RWPE2 (cell line): ENCODE results near the gene RHOT2.

ENCODE experiments used
- ATAC-seq: fragments of 200-7000 bp; cut with Tn5 transposase; 3 replicates; pipeline ENCODE4 v1.9.1; 2021; ENCODE audit warnings: low read depth
- DNase-seq: peaks from one replicate; pipeline ENCODE4 v3.0.0-alpha.2; 2020; ENCODE audit warnings: low spot score
- H3K27ac ChIP-seq: fragments of 450-650 bp; 2 replicates; pipeline ENCODE4 v1.5.1; 2017; ENCODE audit warnings: mild to moderate bottlenecking; ENCODE audit not compliant: poor library complexity, severe bottlenecking
- H3K27me3 ChIP-seq: fragments of 250-450 bp; sonication (Bioruptor Pico); 2 replicates; pipeline ENCODE4 v1.5.1; 2021; ENCODE audit warnings: mild to moderate bottlenecking, moderate library complexity; ENCODE audit not compliant: insufficient read depth, poor library complexity, severe bottlenecking
- H3K36me3 ChIP-seq: fragments of 250-450 bp; sonication (Bioruptor Pico); 2 replicates; pipeline ENCODE4 v1.5.1; 2020; ENCODE audit warnings: low read depth, mild to moderate bottlenecking, moderate library complexity
- H3K4me1 ChIP-seq: fragments of 250-450 bp; sonication (Bioruptor Pico); 2 replicates; pipeline ENCODE4 v1.5.1; 2021; ENCODE audit warnings: mild to moderate bottlenecking, moderate library complexity; ENCODE audit not compliant: insufficient read depth, poor library complexity, severe bottlenecking
- H3K4me3 ChIP-seq: fragments of 250-450 bp; sonication (Bioruptor Pico); 2 replicates; pipeline ENCODE4 v1.5.1; 2021; ENCODE audit warnings: mild to moderate bottlenecking, moderate library complexity; ENCODE audit not compliant: severe bottlenecking
- H3K9me3 ChIP-seq: fragments of 250-450 bp; sonication (Bioruptor Pico); 2 replicates; pipeline ENCODE4 v1.5.1; 2021; ENCODE audit warnings: mild to moderate bottlenecking, moderate library complexity; ENCODE audit not compliant: severe bottlenecking
- TF ChIP-seq, protein P1 (sequence below): fragments of 450-650 bp; IDR thresholded peaks from one replicate; pipeline ENCODE4 v1.5.1; 2017; ENCODE audit warnings: mild to moderate bottlenecking, moderate library complexity; ENCODE audit not compliant: poor library complexity, severe bottlenecking

RHOT2 gene

DNA sequence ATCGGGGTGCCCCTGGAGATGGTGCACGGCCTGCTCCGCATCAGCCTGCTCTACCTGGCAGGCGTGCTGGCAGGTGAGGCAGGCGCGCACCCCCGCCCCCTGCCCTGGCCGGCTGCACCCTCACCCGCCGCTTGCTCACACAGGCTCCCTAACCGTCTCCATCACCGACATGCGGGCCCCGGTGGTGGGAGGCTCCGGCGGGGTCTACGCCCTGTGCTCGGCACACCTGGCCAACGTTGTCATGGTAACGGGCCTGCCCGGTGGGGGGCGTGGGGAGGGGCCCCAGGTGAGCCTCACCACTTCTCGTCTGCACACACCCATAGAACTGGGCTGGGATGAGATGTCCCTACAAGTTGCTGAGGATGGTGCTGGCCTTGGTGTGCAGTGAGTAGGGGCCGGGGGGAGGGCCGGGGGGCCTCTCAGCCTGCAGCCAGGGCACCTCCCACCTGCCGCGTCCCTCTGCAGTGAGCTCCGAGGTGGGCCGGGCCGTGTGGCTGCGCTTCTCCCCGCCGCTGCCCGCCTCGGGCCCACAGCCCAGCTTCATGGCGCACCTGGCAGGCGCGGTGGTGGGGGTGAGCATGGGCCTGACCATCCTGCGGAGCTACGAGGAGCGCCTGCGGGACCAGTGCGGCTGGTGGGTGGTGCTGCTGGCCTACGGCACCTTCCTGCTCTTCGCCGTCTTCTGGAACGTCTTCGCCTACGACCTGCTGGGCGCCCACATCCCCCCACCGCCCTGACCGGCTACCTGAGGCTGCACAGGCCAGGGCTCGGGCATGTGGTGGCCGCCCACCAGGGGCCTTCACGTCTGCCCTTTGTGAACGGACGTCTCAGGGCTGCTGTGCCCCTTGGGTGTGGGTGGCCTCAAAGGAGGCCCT lies 9.6 kb downstream of the RHOT2 start:
- TF ChIP-seq, protein P1, sequence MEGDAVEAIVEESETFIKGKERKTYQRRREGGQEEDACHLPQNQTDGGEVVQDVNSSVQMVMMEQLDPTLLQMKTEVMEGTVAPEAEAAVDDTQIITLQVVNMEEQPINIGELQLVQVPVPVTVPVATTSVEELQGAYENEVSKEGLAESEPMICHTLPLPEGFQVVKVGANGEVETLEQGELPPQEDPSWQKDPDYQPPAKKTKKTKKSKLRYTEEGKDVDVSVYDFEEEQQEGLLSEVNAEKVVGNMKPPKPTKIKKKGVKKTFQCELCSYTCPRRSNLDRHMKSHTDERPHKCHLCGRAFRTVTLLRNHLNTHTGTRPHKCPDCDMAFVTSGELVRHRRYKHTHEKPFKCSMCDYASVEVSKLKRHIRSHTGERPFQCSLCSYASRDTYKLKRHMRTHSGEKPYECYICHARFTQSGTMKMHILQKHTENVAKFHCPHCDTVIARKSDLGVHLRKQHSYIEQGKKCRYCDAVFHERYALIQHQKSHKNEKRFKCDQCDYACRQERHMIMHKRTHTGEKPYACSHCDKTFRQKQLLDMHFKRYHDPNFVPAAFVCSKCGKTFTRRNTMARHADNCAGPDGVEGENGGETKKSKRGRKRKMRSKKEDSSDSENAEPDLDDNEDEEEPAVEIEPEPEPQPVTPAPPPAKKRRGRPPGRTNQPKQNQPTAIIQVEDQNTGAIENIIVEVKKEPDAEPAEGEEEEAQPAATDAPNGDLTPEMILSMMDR: no peak
- Histone ChIP-seq H3K4me3 (peak overlapping the region; percentile 26), H3K27me3 (no peaks in the 10 kb centered on the region), H3K36me3 (peaks cover 31% of the 10 kb centered on the region), H3K27ac (peak overlapping the region; percentile 72), H3K9me3 (no peaks in the 10 kb centered on the region), H3K4me1 (peaks cover 21% of the 10 kb centered on the region)
- no peak for DNase-seq
- ATAC-seq: peak; percentile 26

DNA sequence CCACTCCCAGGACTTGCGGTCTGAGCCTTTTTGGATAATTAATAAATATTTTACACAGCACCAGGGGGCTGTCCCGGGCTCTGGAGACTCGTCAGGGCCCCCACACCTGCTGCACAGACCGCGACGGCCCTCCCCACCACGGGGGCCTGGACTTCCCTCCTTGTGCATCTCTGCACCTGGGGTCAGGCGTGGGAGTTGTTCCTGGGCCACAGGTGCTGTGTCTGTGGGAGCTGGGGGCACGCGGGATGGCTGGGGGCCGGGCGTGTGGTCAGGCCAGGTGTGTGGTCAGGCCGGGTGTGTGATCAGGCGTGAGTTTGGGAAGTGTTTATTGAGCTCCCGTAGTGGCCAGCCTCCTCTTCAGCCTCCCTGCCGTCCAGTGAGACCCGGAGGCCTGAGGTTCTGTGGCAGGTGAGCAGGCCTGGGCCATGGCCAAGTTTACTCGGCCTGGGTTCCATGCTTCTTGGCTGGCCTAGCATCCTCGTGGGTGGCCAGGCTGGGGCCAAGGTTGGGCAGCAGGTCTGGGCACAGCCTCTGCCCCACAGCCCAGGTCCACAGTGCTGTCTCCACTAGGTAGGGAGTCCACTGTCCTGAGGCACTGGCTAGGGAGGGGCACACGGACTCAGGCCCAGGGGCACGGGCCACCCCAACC lies 10.4 kb downstream of the RHOT2 start:
- Histone ChIP-seq H3K9me3 (no peaks in the 10 kb centered on the region), H3K36me3 (peaks cover 33% of the 10 kb centered on the region), H3K4me3 (no peak overlapping the region), H3K27ac (peak overlapping the region; percentile 72), H3K27me3 (no peaks in the 10 kb centered on the region), H3K4me1 (peaks cover 21% of the 10 kb centered on the region)
- TF ChIP-seq, protein P1: no peak
- no peak for DNase-seq
- ATAC-seq: no peak

DNA sequence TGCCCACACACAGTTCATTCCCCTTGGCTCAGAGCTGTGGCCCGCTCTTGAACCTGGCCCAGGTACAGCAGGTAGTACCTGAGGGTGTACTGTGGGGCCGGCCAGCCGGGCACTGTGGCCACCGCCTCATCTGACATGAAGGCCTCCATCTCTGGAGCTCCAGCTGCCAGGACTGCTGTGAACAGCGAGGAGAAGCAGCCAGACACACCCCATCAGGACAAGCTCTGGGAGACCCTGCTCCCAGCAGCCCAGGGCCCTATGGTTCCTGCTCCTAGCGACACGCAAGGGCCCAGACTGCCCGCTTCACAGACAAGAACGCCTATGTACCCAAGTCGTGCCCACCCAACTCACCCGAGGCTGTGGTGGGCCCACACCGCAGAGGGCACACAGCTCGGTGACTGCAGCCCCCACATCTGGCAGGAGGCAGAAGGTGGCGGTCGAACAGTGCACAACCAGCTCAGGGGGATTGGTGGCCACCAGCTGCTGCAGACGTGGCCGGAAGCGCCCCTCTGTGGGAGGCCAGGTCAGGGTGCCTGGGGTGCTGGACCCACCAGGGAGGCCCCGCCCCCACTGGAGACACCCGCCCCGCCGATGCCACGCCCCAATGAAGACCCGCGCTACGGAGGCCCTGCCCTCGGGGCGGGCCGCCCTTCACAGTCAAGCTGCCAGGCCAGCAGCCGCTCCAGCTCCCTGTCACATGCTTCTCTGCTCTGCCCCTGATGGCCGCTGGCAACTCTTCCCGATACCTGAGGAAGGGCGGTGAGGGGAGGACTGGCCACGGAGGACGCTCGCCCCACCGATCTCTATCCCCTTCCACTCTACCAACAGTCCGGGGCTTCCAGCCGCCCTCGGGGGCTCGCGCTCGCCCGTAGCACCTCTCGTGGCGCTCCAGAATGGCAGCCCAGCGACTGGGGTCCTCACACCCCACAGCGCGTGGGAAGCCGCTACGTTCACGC lies 11.2 kb downstream of the RHOT2 start:
- H3K4me1 ChIP-seq: peaks cover 21% of the 10 kb centered on the region
- H3K27ac ChIP-seq: peak overlapping the region; percentile 72
- peaks cover 29% of the 10 kb centered on the region for H3K36me3 ChIP-seq
- DNase-seq (no peak), ATAC-seq (no peak)
- H3K4me3 ChIP-seq: peak overlapping the region; percentile 34
- no peaks in the 10 kb centered on the region for H3K27me3 ChIP-seq
- H3K9me3 ChIP-seq: no peaks in the 10 kb centered on the region
- TF ChIP-seq, protein P1: no peak

DNA sequence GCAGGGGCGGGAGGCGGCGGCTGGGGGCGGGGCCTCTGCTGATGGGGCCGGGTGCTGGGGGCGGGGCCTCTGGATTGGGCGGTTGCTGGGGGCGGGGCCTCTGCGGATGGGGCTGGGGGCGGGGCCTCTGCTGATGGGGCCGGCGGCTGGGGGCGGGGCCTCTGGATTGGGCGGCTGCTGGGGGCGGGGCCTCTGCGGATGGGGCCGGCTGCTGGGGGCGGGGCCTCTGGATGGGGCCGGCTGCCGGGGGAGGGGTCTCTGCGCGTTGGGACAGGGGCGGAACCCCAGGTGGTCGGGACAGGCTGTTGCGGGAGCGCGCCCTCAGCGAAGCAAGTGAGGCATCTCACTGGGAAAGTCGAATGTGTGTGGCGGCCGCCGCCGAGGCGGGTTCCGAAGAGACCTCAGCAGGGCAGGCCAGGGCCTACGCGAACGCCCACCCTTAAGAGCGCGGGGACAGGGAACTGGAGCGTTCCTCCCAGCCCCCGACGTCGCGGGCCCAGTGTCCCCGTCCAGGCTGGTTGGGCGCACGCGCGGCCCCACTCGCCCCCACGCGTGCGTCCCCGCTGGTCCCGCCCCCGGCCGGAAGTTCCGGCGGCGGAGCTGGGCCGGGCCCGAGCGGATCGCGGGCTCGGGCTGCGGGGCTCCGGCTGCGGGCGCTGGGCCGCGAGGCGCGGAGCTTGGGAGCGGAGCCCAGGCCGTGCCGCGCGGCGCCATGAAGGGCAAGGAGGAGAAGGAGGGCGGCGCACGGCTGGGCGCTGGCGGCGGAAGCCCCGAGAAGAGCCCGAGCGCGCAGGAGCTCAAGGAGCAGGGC lies 12.1 kb downstream of the RHOT2 start, which contains the start of gene STUB1:
STUB1 (plus strand) TSS at position 597 of the 811 bp plus-strand sequence; CDS start at position 713, 116 bp downstream.
- Histone ChIP-seq H3K27me3 (no peaks in the 10 kb centered on the region), H3K27ac (peak within 1 kb of the TSS; percentile 72), H3K9me3 (no peaks in the 10 kb centered on the region), H3K4me3 (peak within 1 kb of the TSS; percentile 91), H3K4me1 (peaks cover 21% of the 10 kb centered on the region), H3K36me3 (peaks cover 27% of the 10 kb centered on the region)
- TF ChIP-seq, protein P1: no peak
- DNase-seq (peak; percentile 92), ATAC-seq (peak; percentile 17)
